Measurements from ENCODE around the gene FTL.

DNA sequence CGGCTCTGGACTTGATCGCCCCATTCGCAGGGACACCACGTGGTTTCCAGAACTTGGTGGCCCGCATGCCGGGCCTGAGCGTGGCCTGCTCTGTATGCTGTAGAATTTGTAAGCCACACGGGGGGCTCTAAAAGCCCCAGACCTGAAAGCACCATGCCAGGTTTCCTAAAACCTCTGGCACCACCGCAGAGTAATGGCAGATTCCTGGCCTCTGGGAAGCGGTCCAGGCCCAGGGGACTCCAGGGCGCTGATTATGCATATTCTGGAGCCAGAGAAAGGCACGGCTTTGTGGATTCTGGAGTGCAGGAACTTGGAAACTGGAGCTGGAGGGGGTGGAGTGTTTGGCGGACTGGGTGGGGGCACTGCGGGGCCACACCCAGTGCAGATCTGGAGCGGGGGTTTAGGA lies 3.7 kb downstream of the FTL start:
- TF ChIP-seq, protein P1, sequence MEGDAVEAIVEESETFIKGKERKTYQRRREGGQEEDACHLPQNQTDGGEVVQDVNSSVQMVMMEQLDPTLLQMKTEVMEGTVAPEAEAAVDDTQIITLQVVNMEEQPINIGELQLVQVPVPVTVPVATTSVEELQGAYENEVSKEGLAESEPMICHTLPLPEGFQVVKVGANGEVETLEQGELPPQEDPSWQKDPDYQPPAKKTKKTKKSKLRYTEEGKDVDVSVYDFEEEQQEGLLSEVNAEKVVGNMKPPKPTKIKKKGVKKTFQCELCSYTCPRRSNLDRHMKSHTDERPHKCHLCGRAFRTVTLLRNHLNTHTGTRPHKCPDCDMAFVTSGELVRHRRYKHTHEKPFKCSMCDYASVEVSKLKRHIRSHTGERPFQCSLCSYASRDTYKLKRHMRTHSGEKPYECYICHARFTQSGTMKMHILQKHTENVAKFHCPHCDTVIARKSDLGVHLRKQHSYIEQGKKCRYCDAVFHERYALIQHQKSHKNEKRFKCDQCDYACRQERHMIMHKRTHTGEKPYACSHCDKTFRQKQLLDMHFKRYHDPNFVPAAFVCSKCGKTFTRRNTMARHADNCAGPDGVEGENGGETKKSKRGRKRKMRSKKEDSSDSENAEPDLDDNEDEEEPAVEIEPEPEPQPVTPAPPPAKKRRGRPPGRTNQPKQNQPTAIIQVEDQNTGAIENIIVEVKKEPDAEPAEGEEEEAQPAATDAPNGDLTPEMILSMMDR (IDR thresholded peaks at IDR 0.05; ENCODE audit: low read depth, low read length): no peak
- no peak for TF ChIP-seq EZH2phosphoT487 (IDR thresholded peaks at IDR 0.05; ENCODE audit: low read depth)
